Measurements from ENCODE around the gene PIP5K1B. TPM values are rescaled to one million over a fixed set of nuclear protein-coding genes. Genes with fewer than 3 reads are reported as not detected.

Gene PIP5K1B
- total and polyA plus RNA-seq, 2 donors (not counting 3 experiments of a cell fraction or from before 2014, with no cell fraction given): 0.27 TPM; not detected in 1

GRCh38 chr9:68768619-68769018 lies 63.6 kb downstream of the PIP5K1B start:
- no peak for TF ChIP-seq GATA2 (IDR thresholded peaks at IDR 0.05; ENCODE audit: insufficient read depth, insufficient read length, low read depth, low read length)
- TF ChIP-seq JUN (IDR thresholded peaks at IDR 0.05; ENCODE audit: borderline replicate concordance, insufficient read depth, insufficient read length, low read depth): no peak
- no peak for TF ChIP-seq MAX (IDR thresholded peaks at IDR 0.05; ENCODE audit: insufficient read depth, insufficient read length)
- TF ChIP-seq FOS (IDR thresholded peaks at IDR 0.05; ENCODE audit: borderline replicate concordance, insufficient read depth, low read length): no peak
- no peak for TF ChIP-seq POLR2AphosphoS5 (IDR thresholded peaks at IDR 0.05; ENCODE audit: insufficient read depth, low read depth, low read length)
- no peak for TF ChIP-seq MYC (IDR thresholded peaks at IDR 0.05; ENCODE audit: low read depth, low read length)
- TF ChIP-seq EZH2 (IDR thresholded peaks at IDR 0.05; ENCODE audit: borderline replicate concordance, low read depth, low read length, severe bottlenecking): no peak
- TF ChIP-seq POLR2A (IDR thresholded peaks at IDR 0.05; ENCODE audit: low read depth, low read length): no peak
- TF ChIP-seq CTCF (IDR thresholded peaks at IDR 0.05; ENCODE audit: extremely low read depth in 1 of 2, insufficient read depth in 1 of 2, low read depth in 1 of 2, low read length in 2 of 2): no peak
- Histone ChIP-seq H3K36me3 (ENCODE audit: control insufficient read depth in 2 of 2, extremely low read depth in 1 of 2, insufficient read depth in 2 of 2, low read length in 2 of 2) (no peaks in the 10 kb centered on the region), H3K9ac (replicated peaks; ENCODE audit: extremely low read depth, insufficient read depth, low read length) (no peak overlapping the region), H3K27ac (ENCODE audit: insufficient read depth, low read depth, low read length) (no peak overlapping the region), H3K9me1 (replicated peaks; ENCODE audit: control insufficient read depth, extremely low read depth, insufficient read depth, low read length) (no peaks in the 10 kb centered on the region), H4K20me1 (replicated peaks; ENCODE audit: control insufficient read depth, extremely low read depth, insufficient read depth, low read length) (no peaks in the 10 kb centered on the region), H3K4me1 (ENCODE audit: control insufficient read depth, extremely low read depth, insufficient read depth, low read length) (no peaks in the 10 kb centered on the region), H3K4me2 (ENCODE audit: insufficient read depth, low read length) (no peak overlapping the region), H3K9me3 (replicated peaks; ENCODE audit: control insufficient read depth, insufficient read depth, low read length) (no peaks in the 10 kb centered on the region), H3K27me3 (ENCODE audit: control insufficient read depth in 2 of 2, insufficient read depth in 2 of 2, low read length in 2 of 2) (peaks cover 6 to 22% of the 10 kb centered on the region in 2 experiments), H2AFZ (ENCODE audit: low read depth, low read length) (no peak overlapping the region), H3K4me3 (replicated peaks in 1 of 3; ENCODE audit: insufficient read depth in 1 of 3, low read depth in 1 of 3, low read length in 3 of 3) (no peak overlapping the region), H3K79me2 (ENCODE audit: control insufficient read depth, insufficient read depth, low read length) (no peaks in the 10 kb centered on the region)
- no TSS peak for BruUV-seq (replicated peaks)
- POLR2A ChIA-PET: no interaction called here
- CTCF ChIA-PET: interaction anchor here (1.1 to 1.5 kb wide), 2 partner anchors 18 to 76 kb away, joined by 3 to 6 read pairs; no protein-coding TSS in a partner anchor
- dilution Hi-C loops (cut with MboI; ENCODE audit: extremely low pct_ligation_motif_present, low sequenced_read_pairs): no loop called here
- DNase-seq (ENCODE audit: low read depth, low spot score): no peak
- FAIRE-seq: no peak
- intact Hi-C loops (cut with micrococcal nuclease): no loop called here
